Effector CD4-positive, alpha-beta T cell (primary cell): ENCODE data around the gene KCNIP3.
"Not testable (repeated sequence)": the region's sequence is repeated elsewhere in the genome, so short reads cannot be mapped to it uniquely, and the experiment has no call there.

Experiments used
- DNase-seq: peaks from one replicate; pipeline ENCODE4 v3.0.0-alpha.2; 2020

KCNIP3 gene

DNA sequence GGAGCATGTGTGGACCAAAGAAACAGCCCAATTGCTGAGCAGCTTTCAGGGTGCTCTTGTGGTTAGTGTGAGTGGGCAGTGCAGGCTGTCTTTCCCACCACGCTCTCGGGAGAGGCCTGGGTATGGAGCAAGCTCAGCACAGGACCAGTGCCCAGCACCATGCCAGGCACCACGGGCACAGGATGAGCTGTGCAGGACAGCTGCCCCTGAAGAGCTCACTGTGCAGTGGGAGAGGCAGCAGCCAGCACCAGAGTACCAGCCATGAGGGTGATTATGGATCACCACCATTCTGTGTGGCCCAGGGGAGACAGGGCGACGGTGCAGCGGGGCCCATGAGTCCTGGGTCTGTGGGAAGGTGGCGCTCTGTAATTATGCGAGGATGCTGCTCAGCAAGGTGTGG is 75.7 kb downstream of the KCNIP3 start:
- DNase-seq: no peak

DNA sequence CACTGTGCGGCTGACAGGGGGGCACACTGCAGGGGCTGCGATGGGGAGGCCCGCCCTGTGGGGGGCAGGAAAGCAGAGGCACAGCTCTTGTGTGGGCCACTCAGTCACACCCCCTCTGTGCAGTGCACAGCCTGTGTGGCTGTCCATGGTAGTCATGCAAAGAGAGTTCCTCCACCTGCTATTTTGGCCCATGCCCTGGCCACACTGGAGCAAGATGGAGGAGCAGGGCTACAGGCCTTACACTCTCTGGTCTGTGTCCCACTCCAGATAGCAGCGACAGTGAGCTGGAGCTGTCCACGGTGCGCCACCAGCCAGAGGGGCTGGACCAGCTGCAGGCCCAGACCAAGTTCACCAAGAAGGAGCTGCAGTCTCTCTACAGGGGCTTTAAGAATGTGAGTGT is 76.9 kb downstream of the KCNIP3 start:
- no peak for DNase-seq

DNA sequence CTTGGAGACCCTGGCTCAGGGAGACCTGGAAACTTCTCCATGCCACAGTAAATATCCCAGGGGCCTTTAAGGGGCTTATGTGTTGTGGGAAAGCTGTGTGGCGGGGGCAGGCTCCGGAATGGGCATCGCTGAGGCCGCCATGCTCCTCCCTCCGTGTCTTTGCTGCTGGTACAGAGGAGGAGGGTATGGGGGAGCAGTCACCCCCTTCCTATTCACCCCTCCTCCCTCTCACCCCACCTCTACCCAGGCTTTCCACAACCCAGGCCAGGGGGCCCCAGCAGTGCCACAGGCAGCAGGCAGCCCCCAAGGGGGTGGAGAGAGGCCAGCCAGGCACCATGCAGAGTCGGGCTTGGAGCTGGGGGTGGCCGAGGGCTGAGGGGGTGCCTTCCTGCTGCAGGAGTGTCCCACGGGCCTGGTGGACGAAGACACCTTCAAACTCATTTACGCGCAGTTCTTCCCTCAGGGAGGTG is 77.3 kb downstream of the KCNIP3 start:
- DNase-seq: no peak

DNA sequence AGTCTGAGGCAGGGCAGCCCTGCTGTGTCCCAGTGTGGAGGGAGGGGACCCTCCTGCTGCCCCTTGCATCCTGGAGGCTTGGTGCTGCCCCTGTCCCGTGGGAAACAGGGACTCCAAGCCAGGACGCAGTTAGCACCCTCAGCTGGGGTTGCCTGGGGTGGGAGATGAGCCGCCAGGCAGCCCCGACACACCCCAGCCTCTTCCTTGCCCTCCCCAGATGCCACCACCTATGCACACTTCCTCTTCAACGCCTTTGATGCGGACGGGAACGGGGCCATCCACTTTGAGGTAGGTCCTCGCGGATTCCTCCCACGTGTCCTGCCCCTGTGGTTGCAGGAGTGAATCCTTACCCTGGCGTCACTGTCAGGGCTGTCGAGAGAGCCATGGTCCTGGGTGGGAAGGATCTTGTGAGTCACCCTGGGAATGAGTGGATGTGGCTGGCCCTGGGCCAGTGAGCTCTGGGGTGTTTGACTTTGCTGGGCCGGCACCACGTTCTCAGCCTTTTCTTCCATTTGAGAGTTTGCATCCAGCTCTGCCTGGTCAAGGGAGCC is 77.8 kb downstream of the KCNIP3 start:
- DNase-seq: no peak

DNA sequence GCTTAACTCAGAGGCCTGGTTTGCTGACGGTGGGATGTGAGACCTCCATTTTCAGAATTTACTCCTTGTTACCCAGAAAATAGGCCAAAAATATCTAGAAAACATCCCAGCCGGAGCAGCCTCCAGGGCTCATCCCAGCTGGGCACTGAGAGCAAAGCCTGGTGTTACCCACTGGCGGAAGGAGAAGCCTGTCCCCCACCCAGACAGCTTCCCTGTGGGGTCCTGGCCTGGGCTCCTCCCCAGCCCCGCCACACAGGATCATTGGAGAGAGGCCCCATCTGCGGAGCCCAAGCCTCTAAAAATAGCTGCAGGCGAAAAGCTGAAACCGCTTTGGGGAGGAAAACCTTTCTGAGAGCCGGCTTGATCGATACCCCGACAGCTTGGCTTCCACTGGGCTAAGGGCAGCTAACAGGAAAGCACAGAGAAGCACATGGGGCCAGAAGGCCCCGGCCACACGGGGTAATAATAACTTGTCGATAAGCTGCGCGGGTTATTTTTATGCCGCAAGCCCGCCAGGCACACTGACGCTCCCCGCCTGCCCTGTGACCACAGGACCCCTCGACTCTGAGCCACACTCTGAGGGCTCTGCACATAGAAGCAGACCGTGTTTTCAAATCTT is 78.5 kb downstream of the KCNIP3 start:
- no peak for DNase-seq

DNA sequence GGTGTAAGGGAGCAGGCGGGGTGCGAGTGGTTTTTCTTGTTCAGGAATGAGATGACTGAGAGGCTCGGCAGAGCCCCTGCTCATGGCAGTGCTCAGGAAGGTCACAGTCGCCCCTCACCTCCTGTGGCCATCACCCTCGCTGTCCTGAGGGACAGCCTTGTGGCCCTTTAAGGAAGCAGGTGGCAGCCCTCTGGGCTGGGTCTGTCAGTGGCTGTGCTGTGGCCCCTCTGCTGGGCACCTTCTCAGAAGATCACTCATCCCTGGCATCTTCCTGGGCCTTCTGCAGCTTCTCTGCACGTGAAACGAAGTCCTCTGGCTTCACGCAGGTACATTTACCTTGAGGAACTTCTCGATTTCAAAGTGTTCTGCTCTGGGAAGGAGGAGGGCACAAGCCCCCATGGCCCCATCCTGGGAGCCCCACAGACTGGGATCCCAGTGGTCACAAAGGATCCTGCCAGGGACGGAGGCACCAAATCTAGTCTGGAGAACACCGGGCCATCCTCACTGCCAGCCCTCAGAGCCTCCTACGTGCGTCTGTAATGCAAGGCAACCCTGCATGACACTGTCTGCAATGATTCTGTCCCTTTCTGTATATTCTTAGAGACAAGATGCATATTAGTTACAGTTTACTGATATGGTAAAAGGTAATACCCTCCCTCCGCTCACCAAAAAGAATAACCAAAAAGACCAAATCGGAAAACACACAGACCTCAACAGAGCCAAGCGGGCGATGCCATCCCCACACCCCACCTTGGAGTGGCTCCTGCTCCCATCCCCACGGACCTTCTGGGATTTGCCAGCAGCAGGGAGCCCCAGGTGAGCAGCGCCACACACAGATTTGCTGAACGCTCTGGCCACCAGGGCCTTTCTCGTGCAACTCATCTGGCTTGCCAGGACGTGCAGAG is 79.4 kb downstream of the KCNIP3 start:
- DNase-seq: no peak

DNA sequence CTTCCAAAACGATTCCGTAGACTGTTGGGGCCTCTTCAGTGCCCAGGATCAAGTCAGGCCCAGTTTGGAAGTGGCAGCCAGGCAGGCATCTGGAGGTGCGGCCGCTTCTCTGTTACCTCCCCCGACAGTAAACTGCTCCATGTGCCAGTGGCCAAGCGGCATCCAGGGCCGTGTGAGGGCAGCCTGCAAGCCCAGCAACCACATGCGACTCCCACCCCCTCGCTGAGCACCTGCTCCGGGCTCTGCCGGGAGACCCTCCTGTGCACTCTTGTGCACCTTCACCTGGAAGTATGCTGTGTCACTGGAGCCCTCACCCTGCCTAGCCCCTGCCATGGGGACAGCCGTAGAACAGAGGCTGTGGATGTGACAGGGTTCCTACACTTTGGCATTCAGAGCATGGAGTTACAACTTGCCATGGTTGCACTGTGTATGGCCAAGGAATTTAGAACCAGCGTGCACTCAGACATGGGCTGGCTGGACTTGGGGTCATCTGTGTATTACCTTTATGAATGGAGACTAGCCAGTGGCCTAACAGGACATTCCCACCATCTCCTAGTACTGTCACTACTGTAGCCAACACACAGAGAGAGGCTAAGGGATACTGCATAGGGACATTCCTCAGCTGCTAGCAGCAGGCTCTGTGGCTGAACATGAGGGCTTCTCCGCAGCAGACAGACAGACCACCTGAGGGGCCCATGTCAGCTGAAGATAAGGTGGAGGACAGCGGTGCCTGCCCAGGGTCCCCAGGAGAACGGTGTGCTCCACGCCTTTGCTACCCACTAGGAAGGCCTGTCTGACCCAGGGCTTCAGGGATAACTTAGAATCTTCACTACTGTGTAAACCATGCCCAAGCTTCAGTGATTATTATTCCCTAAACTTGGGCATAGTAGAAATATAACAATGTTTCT is 80.3 kb downstream of the KCNIP3 start:
- DNase-seq: no peak

DNA sequence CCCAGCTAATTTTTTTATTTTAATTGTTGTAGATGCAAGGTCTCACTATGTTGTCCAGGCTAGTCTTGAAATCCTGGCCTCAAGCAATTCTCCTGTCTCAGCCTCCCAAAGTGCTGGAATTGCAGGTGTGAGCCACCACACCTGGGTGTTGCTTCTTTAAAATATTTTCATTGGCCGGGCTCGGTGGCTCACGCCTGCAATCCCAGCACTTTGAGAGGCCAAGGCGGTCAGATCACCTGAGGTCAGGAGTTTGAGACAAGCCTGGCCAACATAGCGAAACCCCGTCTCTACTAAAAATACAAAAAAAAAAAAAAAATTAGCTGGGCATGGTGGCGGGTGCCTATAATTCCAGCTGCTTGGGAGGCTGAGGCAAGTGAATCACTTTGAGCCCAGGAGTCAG is 81.1 kb downstream of the KCNIP3 start:
- not testable (repeated sequence) for DNase-seq

DNA sequence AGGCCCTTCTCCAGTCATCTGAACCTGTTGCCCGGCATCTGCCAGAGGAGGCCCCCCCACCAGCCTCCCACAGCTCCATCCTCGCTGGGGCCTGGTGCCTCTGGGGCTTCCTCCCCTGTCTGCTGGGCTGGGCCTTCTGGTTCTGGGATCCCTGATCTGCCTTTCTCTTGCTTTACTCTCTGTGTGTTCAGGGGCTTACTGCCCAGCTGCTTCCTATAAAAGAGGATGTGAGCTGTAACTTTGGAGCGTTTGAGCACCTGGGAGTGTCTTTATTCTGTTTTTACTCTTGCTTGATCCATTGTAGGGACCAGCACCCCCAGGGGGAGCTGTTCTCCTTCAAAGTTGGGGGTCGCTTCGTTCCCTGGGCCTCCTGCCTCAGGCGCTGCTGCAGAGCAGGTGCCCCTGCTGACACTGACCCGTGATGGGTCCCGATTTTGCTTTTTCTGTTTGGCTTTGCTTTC is 82.3 kb downstream of the KCNIP3 start:
- no peak for DNase-seq

DNA sequence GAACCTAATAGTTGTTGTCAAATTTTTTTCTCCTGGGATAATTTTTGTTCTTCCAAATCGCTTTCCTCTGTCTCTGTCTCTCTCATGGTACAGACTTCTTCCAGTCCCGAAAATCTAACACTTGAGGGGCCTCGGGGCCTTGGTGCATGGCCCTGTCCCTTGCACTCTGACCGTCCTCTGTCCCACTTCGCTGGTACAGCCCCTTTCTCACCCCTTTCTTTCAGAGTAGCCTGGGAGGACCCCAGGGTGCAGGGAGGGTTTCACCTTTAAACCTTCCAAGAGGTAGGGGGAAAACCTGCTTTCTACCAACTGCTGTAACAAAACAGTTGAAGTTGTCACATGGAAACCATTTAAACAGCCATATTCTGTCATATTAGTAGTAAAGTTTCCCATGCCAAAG is 83.1 kb downstream of the KCNIP3 start:
- no peak for DNase-seq

DNA sequence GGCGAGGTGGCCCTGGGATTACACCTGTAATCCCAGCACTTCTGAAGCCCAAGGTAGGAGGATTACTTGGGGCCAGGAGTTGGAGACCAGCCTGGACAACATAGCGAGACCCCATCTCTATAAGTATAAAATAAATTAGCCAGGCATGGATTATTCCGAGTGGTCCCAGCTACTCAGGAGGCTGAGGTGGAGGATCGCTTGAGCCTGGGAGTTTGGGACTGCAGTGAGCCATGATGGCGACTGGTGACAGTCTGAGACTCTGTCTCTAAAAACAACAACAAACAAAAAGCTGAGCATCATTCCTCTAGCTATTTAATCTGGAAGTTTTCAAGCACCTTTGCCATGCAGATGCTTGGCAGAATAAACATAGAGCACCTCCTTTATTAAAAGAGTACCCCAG is 83.6 kb downstream of the KCNIP3 start:
- no peak for DNase-seq

DNA sequence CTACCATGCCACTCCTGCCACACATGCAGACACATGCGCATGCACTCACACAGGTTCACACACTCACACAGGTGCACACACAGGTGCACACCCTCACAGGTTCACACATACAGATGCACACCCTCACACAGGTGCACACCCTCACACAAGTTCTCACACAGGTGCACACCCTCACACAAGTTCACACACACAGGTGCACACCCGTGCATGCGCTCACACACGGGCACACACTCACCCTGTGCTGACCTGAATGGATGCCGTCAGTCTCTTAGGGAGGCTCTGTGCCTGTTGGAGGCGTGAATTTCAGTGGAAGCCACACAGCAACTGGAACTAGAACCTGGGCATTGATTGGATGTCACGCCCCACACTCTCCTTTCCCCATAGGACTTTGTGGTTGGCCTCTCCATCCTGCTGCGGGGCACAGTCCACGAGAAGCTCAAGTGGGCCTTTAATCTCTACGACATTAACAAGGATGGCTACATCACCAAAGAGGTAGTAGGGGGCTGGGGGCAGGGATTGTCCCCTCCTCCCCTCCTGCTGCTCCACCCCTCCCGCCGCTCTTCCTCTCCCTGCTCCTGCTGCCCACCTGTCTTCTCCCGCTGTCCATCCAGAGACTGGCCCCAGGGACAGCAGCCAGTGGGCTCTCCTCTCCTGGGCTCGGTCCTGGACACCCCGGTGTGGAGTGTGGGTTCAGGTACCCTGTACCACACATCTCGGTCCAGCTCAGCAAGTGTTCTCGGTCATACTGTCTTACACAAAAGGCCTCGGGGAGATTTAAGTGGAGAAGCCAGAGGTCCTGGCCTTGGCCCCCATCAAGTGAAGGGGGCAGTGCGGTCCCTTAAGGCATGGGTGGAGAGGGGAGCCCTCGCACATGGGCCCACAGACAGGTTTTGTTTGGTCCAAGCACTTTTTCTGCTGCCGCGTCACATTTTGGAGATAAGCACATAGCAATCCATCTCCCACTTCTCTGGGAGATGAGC is 84.4 kb downstream of the KCNIP3 start:
- no peak for DNase-seq

DNA sequence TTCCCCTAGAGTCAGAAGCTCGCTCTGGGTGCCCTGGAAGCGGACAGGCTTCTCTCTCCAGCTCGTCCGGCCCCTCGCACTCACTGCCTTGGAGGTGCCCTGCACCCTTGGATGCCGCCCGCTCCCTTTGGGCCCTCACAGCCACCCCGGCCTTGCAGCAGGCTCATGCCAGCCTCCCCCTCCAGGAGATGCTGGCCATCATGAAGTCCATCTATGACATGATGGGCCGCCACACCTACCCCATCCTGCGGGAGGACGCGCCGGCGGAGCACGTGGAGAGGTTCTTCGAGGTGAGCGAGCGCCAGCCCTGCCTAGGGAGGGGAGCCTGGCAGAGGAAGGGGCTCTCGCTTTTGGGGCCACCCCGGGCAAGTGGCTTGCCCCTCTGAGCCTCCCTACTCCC is 85.0 kb downstream of the KCNIP3 start:
- DNase-seq: no peak

DNA sequence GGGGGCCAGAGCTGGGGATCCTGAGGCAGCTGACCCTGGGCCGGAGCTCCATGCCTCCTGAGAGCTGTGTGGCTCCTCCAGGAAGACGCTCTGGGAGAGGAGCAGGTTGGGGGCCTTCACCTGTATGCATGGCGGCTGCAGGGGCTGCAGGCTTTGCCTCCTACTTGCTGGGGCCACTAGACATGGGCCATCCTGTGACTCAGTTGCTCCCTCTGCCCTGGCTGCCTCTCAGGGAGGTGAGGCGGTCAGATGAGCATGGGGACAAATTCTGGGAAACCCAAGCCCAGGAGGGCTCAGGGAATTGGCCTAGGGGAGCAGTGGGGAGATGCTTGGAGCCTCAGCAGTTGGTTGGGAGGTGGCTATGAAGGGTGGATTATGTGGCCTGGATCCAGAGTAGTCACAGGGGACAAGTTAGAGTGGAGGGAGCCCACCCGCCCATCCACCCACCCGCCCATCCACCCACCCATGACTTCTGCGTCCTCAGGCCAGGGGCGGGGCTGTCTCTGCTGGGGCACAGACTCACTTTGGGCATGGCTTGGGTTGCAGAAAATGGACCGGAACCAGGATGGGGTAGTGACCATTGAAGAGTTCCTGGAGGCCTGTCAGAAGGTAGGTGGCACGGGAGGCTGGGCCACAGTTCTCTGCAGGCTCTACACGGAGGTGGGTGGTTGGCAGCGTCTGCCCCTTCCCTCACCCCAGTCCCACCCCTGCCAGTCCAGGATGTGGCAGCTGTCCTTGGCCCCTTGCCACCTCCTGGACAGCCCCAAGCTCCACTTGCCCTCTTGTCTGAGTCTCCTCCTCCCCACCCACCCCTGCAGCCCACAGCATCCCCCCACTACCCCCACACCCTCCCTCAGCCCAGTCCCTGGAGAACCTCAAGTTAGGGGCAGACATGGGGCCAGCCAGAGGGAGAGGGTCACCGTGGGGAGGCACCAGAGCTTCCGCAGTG is 85.8 kb downstream of the KCNIP3 start:
- no peak for DNase-seq

DNA sequence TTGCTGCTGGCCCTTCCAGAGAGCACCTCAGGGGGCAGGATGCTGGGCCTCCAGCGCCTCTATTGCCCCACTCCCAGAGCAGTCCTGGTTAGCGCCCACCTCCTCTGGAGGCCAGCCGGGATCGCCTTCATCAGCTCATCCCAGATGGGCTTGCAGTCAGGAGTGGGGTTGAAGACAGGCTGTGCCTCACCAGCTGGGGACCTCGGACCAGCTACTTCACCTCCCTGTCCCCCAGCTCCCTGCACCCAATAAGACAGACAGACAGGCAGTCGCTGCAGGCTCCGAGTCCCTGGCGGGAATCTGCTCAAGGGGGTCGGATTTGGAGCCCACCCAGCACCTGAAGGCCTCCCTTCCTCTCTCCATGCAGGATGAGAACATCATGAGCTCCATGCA is 86.5 kb downstream of the KCNIP3 start:
- no peak for DNase-seq

DNA sequence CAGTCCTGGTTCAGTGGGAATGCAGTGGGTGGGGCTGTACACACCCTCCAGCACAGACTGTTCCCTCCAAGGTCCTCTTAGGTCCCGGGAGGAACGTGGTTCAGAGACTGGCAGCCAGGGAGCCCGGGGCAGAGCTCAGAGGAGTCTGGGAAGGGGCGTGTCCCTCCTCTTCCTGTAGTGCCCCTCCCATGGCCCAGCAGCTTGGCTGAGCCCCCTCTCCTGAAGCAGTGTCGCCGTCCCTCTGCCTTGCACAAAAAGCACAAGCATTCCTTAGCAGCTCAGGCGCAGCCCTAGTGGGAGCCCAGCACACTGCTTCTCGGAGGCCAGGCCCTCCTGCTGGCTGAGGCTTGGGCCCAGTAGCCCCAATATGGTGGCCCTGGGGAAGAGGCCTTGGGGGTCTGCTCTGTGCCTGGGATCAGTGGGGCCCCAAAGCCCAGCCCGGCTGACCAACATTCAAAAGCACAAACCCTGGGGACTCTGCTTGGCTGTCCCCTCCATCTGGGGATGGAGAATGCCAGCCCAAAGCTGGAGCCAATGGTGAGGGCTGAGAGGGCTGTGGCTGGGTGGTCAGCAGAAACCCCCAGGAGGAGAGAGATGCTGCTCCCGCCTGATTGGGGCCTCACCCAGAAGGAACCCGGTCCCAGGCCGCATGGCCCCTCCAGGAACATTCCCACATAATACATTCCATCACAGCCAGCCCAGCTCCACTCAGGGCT is 87.9 kb downstream of the KCNIP3 start:
- no peak for DNase-seq

DNA sequence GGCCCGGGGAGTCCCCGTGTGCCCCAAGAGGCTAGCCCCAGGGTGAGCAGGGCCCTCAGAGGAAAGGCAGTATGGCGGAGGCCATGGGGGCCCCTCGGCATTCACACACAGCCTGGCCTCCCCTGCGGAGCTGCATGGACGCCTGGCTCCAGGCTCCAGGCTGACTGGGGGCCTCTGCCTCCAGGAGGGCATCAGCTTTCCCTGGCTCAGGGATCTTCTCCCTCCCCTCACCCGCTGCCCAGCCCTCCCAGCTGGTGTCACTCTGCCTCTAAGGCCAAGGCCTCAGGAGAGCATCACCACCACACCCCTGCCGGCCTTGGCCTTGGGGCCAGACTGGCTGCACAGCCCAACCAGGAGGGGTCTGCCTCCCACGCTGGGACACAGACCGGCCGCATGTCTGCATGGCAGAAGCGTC is 88.4 kb downstream of the KCNIP3 start:
- DNase-seq: no peak

DNA sequence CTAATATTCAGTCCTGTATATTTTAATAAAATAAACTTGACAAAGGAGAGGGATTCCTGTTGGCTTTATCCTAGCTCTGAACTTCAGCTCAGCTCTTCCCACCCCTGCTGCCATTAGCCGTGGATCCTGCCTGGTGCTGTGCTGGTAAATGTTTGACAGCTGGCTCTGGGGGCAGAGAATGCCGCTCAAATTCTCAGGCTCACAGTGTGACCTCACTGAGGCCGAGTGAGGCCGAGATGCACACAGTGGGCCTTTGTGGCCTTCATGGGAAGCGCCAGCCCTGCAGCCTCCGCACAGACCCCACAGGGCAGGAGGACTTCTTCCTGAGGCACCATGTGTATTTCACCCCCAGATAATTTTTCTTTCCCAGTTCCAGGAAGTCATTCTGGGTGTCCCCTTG is 88.9 kb downstream of the KCNIP3 start:
- no peak for DNase-seq

DNA sequence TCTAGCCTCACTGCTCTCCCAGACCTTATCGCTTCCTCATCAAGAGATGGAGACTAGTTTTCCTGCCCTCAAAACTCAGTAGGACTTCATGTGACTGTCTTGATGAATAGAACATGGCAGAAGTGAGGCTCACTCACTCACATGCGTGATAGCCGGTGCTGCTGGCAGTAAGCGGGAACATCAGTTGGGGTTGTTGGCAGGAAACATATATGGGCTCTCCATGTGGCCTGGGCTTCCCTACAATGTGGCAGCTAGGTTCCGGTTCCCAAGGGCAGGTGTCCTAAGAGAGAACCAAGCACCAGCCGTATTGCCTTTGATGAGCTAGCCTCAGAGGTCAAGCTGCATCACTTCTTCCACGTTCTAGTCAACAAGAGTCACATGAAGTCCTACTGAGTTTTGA is 90.2 kb downstream of the KCNIP3 start:
- DNase-seq: no peak
